Gastroesophageal sphincter (tissue), 3 donors: ENCODE data around the gene NOS3.

Source experiments
- POLR2A ChIP-seq, 2 donors: fragments of 450-650 bp; IDR thresholded peaks; one replicate each; pipeline ENCODE4 v1.6.1; 2017; ENCODE audit warnings: antibody characterized with exemption in 2 of 2, mild to moderate bottlenecking in 2 of 2, moderate library complexity in 1 of 2
- TF ChIP-seq, protein P1 (sequence below), 4 experiments: fragments of 200-600 bp in 2 of 4; fragments of 450-650 bp in 2 of 4; sonication (generic) in 1 of 4; IDR thresholded peaks; one replicate each; pipeline ENCODE4 v1.5.1; 2017 to 2019; ENCODE audit warnings: antibody characterized with exemption in 4 of 4, mild to moderate bottlenecking in 2 of 4, moderate library complexity in 2 of 4

DNA sequence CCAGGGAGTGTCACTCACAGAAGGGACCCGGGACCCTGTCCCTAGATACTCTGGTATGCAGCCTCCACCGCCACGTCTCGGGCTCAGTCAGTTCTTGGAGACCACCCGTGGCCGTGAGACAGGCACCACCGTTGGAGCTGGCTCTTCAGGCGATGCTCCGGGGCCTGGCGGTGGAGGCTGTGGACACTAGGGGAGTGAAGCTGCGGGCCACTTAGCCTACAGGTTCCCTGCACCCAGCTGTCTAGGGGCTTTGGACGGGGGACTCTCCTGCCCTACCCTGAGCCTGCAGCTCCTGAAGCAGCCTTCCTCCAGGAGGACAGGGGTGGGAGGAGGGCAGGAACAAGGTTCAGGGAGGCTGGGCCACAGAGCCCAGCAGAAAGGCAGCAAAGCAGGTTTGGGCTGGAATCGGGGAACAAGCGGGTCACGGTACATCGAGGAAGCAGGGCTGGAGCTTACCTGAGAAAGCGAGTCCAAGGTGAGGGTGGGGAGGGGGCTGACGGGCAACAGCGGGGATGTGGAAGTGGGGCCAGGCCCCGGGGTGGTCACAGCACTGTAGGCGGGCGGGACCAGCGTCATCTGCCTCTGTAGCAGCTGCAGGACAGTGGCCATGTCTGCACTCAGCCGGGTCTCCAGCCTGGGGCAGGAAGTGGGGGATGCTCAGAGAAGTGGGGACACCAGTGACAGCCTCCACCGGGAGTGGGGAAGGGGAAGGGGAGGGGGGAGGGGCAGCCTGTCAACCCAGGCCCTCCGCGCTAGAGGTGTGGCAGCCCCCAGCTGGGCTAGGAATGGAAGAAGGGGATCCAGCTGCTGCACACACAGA is 44.2 kb upstream of the NOS3 start:
- TF ChIP-seq, protein P1, sequence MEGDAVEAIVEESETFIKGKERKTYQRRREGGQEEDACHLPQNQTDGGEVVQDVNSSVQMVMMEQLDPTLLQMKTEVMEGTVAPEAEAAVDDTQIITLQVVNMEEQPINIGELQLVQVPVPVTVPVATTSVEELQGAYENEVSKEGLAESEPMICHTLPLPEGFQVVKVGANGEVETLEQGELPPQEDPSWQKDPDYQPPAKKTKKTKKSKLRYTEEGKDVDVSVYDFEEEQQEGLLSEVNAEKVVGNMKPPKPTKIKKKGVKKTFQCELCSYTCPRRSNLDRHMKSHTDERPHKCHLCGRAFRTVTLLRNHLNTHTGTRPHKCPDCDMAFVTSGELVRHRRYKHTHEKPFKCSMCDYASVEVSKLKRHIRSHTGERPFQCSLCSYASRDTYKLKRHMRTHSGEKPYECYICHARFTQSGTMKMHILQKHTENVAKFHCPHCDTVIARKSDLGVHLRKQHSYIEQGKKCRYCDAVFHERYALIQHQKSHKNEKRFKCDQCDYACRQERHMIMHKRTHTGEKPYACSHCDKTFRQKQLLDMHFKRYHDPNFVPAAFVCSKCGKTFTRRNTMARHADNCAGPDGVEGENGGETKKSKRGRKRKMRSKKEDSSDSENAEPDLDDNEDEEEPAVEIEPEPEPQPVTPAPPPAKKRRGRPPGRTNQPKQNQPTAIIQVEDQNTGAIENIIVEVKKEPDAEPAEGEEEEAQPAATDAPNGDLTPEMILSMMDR (IDR thresholded peaks at IDR 0.05), result no peak
- TF ChIP-seq POLR2A (IDR thresholded peaks at IDR 0.05), result no peak
